ENCODE results near the gene REG3A. TPM values are rescaled to one million over a fixed set of nuclear protein-coding genes. Genes with fewer than 3 reads are reported as not detected.

The REG3A gene
- polyA plus RNA-seq, 3 donors: not detected

- H3K4me1 Mint-ChIP-seq: no peaks in the 10 kb centered on the region
Observed at GRCh38 chr2:79116997-79117928, 42.3 kb downstream of the REG3A start.

More at GRCh38 chr2:79116997-79117928, 42.3 kb downstream of the REG3A start:
- H3K4me2 ChIP-seq (replicated peaks; ENCODE audit: extremely low read depth, low read length, poor library complexity, severe bottlenecking): no peak overlapping the region
- H2AFZ ChIP-seq (ENCODE audit: insufficient read depth, low read depth, low read length, poor library complexity, severe bottlenecking): no peak overlapping the region
- Mint-ChIP-seq H3K27me3 (ENCODE audit: low read depth in 3 of 3) (peaks cover 0 to 2% (median 1%) of the 10 kb centered on the region in 3 donors), H3K27ac (no peak overlapping the region), H3K9me3 (peaks cover 0 to 13% (median 3%) of the 10 kb centered on the region in 7 donors), H3K4me3 (no peak overlapping the region), H3K36me3 (no peaks in the 10 kb centered on the region)
- H3K9me3 ChIP-seq (replicated peaks in 1 of 2; ENCODE audit: control insufficient read depth in 1 of 2, insufficient read depth in 1 of 2, low read length in 2 of 2): no peaks in the 10 kb centered on the region
- H3K9ac ChIP-seq (ENCODE audit: insufficient read depth, low read length, poor library complexity, severe bottlenecking): no peak overlapping the region
- no peak overlapping the region for H3K4me3 ChIP-seq (replicated peaks in 1 of 3; ENCODE audit: low read depth in 2 of 3, low read length in 3 of 3)
- no peak for DNase-seq
- H3K27me3 ChIP-seq (ENCODE audit: control insufficient read depth in 2 of 2, insufficient read depth in 2 of 2, low read length in 2 of 2): no peaks in the 10 kb centered on the region
- H3K4me1 ChIP-seq (ENCODE audit: control insufficient read depth in 1 of 2, insufficient read depth in 2 of 2, low read length in 2 of 2): no peaks in the 10 kb centered on the region
- no CpG with 5 or more reads among the region's 2 CpGs for WGBS (ENCODE audit: insufficient coverage)
- H4K20me1 ChIP-seq (ENCODE audit: insufficient read depth, low read length): no peaks in the 10 kb centered on the region
- no peak for TF ChIP-seq CTCF (IDR thresholded peaks at IDR 0.05)
- intact Hi-C loops (cut with micrococcal nuclease): no loop called here
- H3K36me3 ChIP-seq (replicated peaks in 1 of 2; ENCODE audit: control insufficient read depth in 1 of 2, insufficient read depth in 2 of 2, low read length in 2 of 2): no peaks in the 10 kb centered on the region
- H3K27ac ChIP-seq (ENCODE audit: low read depth in 1 of 2, low read length in 2 of 2): no peak overlapping the region
- no peaks in the 10 kb centered on the region for H3K79me2 ChIP-seq (ENCODE audit: insufficient read depth, low read length)

Measured in CD14-positive monocyte (primary cell).